ENCODE data around the gene ACAD10. TPM values are rescaled to one million over a fixed set of nuclear protein-coding genes. Genes with fewer than 3 reads are reported as not detected.
"Not testable (repeated sequence)": the region's sequence is repeated elsewhere in the genome, so short reads cannot be mapped to it uniquely, and the experiment has no call there.

The ACAD10 gene
- total RNA-seq, 1 donor from 2014 or later: 36.6 TPM

DNA sequence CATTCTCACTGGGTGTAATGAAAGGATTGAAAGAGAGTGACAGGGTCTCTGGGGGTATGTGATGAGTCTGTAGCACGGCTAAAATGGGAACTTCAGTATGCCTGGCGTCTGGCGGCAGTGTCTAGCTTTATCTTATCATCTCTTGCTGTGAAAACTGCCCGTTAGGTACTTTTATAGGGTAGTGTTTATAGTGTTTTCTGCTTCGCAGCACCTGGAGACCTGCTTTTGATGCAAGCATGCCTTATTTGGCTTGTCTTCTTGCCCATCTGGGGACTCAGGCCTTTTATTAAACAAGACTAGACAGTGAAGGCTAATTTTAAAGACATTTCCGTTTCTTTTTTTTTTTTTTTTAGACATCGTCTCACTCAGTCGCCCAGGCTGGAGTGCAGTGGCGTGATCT lies 44.6 kb downstream of the ACAD10 start:
- Histone ChIP-seq H3K4me3 (no peak overlapping the region), H3K36me3 (peaks cover 91% of the 10 kb centered on the region), H3K4me1 (no peaks in the 10 kb centered on the region), H3K27me3 (ENCODE audit: low read depth) (no peaks in the 10 kb centered on the region), H3K27ac (replicated peaks) (no peak overlapping the region), H3K9me3 (replicated peaks) (no peaks in the 10 kb centered on the region)
- DNase-seq: no peak
- TF ChIP-seq, protein P1, sequence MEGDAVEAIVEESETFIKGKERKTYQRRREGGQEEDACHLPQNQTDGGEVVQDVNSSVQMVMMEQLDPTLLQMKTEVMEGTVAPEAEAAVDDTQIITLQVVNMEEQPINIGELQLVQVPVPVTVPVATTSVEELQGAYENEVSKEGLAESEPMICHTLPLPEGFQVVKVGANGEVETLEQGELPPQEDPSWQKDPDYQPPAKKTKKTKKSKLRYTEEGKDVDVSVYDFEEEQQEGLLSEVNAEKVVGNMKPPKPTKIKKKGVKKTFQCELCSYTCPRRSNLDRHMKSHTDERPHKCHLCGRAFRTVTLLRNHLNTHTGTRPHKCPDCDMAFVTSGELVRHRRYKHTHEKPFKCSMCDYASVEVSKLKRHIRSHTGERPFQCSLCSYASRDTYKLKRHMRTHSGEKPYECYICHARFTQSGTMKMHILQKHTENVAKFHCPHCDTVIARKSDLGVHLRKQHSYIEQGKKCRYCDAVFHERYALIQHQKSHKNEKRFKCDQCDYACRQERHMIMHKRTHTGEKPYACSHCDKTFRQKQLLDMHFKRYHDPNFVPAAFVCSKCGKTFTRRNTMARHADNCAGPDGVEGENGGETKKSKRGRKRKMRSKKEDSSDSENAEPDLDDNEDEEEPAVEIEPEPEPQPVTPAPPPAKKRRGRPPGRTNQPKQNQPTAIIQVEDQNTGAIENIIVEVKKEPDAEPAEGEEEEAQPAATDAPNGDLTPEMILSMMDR (IDR thresholded peaks at IDR 0.05; ENCODE audit: borderline replicate concordance): no peak
- intact Hi-C loops (cut with micrococcal nuclease): no loop called here

DNA sequence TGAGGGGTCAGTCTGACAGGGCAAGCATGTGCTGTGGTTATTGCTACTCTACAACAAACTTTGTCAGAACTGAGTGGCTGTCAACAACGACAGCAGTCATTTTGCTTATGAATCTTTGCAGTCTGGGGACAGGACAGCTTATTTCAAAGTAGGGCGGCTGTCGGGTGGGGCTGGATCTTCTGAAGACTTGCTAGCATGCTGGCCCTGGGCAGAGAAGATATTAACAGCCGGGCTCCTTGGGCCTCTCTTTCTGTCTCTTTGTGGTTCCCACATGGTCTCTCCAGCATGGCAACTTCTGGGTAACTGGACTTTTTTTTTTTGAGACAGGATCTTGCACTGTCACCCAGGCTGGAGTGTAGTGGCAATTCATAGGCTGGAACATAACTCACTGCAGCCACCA lies 46.9 kb downstream of the ACAD10 start:
- H3K9me3 ChIP-seq (replicated peaks): no peaks in the 10 kb centered on the region
- H3K36me3 ChIP-seq: peaks cover 91% of the 10 kb centered on the region
- H3K4me1 ChIP-seq: no peaks in the 10 kb centered on the region
- intact Hi-C loops (cut with micrococcal nuclease): no loop called here
- TF ChIP-seq, protein P1 (IDR thresholded peaks at IDR 0.05; ENCODE audit: borderline replicate concordance): no peak
- no peak for DNase-seq
- H3K27me3 ChIP-seq (ENCODE audit: low read depth): no peaks in the 10 kb centered on the region
- no peak overlapping the region for H3K4me3 ChIP-seq
- H3K27ac ChIP-seq (replicated peaks): no peak overlapping the region

DNA sequence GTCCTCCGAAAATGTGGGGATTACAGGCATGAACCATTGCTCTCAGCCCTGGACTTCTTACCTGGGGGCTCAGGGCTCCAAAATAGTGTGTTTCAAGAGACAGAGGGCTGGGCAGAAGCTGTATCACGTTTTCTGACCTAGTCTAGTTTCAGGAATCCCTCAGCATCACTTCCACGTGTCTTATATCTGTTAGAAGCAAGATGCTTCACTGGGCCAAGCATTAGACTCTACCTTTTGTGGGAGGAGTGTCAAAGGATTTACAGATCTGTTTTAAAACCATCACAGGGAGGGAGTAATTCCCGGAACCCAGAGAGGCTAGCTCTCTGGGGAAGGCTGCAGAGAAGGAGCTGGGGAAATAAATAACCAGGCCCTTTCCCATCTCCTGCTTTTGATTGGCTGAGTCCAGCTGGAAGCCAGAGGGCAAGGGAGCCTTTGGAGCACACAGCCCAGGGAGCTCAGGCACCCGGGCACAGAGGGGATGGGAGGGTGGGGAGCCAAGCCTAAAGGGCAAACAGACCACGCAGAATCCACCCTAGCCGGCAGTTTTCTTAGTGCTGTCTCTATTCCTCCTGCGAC lies 47.6 kb downstream of the ACAD10 start:
- no peaks in the 10 kb centered on the region for H3K9me3 ChIP-seq (replicated peaks)
- DNase-seq: no peak
- intact Hi-C loops (cut with micrococcal nuclease): no loop called here
- H3K27me3 ChIP-seq (ENCODE audit: low read depth): no peaks in the 10 kb centered on the region
- peaks cover 93% of the 10 kb centered on the region for H3K36me3 ChIP-seq
- no peaks in the 10 kb centered on the region for H3K4me1 ChIP-seq
- TF ChIP-seq, protein P1 (IDR thresholded peaks at IDR 0.05; ENCODE audit: borderline replicate concordance): no peak
- H3K4me3 ChIP-seq: no peak overlapping the region
- no peak overlapping the region for H3K27ac ChIP-seq (replicated peaks)

DNA sequence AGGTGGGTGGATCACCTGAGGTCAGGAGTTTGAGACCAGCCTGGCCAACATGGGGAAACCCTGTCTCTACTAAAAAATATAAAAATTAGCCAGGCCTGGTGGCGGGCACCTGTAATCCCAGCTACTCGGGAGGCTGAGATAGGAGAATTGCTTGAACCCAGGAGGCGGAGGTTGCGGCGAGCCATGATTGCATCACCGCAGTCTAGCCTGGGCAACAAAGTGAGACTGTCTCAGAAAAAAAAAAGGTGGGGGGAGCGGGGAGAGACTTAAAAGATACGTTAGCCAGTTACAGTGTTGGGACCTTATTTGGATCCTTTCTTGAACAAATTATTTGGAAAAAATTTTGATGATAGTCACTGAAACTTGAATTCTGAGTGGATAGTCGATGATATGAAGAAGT lies 53.7 kb downstream of the ACAD10 start:
- intact Hi-C loops (cut with micrococcal nuclease); H3K27ac ChIP-seq (replicated peaks): not testable (repeated sequence)
- peaks cover 51% of the 10 kb centered on the region for H3K36me3 ChIP-seq

DNA sequence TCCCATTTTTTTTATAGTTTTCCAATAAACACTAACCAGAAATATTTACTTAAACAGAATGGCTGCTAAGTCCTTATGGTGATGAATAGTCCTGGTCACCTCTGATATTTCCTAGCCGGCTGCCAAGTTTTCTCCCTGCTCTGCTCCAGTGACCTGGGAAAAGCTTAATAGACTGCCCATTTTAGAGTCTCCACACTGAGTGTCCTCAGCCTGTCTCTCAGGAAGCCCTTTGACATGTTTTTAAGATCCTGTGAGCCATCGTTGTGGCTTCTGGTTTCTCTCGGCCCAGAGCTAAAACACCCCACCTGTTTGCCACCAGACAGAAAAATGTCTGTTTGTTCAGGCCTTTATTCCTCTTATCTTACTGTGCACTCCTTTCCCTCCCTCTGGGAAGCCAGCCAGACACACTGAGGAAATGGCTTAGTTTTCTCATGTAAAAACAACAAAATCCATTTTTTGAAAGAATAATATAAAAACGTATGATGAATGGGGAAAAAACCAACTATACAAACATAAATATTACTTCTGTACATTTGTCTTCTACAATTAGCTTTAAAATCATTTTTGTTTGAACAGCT lies 55.5 kb downstream of the ACAD10 start:
- Histone ChIP-seq H3K27me3 (ENCODE audit: low read depth) (no peaks in the 10 kb centered on the region), H3K36me3 (peaks cover 54% of the 10 kb centered on the region), H3K27ac (replicated peaks) (peak overlapping the region; percentile 43), H3K4me1 (peaks cover 15% of the 10 kb centered on the region), H3K4me3 (no peak overlapping the region), H3K9me3 (replicated peaks) (no peaks in the 10 kb centered on the region)
- DNase-seq: no peak
- TF ChIP-seq, protein P1 (IDR thresholded peaks at IDR 0.05; ENCODE audit: borderline replicate concordance): no peak
- intact Hi-C loops (cut with micrococcal nuclease): no loop called here

More for the DNA sequence above, 53.7 kb downstream of the ACAD10 start:
- DNase-seq; H3K4me3 ChIP-seq; H3K9me3 ChIP-seq (replicated peaks); H3K27me3 ChIP-seq (ENCODE audit: low read depth): not testable (repeated sequence)
- peaks cover 15% of the 10 kb centered on the region for H3K4me1 ChIP-seq

DNA sequence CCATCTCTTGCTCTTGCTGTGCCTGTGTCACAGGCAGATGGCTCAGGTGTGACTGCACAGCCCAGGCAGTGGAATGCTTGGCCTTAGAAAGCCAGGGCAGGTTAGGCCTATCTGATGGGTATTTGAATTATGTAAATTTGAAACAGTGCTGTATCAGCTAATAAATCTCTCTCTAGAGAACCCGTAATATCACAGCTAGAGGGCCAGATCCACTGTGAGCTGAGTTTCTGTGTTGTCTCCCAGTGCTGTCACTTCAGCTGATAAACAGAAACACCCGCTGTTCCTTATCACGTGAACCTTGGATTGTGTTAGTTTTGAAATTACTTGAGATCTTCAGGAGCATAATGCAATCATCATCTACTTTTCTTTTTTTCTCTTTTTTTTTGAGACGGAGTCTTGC lies 59.4 kb downstream of the ACAD10 start:
- Histone ChIP-seq H3K27ac (replicated peaks) (no peak overlapping the region), H3K36me3 (peaks cover 56% of the 10 kb centered on the region), H3K4me3 (no peak overlapping the region), H3K4me1 (peaks cover 43% of the 10 kb centered on the region), H3K9me3 (replicated peaks) (no peaks in the 10 kb centered on the region), H3K27me3 (ENCODE audit: low read depth) (no peaks in the 10 kb centered on the region)
- intact Hi-C loops (cut with micrococcal nuclease): no loop called here
- no peak for DNase-seq
- TF ChIP-seq, protein P1 (IDR thresholded peaks at IDR 0.05; ENCODE audit: borderline replicate concordance): no peak

Data from left ventricle myocardium inferior (tissue), 1 donor.